ENCODE data around the gene ATP10D.

ATP10D gene

DNA sequence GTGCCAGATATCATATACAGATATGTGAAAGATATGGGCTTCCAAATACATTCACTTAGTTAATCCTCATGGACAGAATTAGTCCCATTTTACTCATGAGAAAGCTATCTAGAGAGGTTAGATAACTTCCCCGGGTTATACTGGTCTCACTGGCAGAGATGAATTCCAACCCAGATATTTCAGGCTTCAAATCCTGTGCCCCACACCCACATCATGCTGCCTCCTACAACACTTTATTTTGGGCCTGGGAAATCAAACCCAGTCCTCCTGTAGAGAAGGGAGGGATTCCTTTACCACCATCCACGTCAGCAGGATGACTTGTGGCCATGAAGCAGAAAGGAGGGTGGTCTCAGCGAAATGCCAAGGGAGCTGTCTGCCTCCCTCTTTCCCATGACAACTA lies 113.8 kb downstream of the ATP10D start:
- no peak for DNase-seq

DNA sequence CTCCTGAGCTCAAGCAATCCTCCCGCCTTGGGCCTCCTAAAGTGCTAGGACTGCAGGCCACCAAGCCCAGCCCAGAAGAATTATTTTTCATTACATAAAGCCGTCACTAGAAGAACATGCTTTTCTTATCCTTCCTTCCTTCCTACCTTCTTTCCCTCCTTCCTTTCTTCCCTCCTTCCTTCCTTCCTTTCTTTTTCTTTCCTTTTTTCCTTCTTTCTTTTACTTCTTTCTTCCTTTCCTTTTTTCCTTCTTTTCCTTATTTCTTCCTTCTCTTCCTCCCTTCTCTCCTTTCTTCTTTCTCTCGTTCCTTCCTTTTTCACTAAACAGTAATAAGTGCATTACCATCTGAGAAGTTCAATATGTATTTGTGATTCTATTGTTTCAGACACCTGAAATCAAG lies 121.4 kb downstream of the ATP10D start:
- no peak for DNase-seq

DNA sequence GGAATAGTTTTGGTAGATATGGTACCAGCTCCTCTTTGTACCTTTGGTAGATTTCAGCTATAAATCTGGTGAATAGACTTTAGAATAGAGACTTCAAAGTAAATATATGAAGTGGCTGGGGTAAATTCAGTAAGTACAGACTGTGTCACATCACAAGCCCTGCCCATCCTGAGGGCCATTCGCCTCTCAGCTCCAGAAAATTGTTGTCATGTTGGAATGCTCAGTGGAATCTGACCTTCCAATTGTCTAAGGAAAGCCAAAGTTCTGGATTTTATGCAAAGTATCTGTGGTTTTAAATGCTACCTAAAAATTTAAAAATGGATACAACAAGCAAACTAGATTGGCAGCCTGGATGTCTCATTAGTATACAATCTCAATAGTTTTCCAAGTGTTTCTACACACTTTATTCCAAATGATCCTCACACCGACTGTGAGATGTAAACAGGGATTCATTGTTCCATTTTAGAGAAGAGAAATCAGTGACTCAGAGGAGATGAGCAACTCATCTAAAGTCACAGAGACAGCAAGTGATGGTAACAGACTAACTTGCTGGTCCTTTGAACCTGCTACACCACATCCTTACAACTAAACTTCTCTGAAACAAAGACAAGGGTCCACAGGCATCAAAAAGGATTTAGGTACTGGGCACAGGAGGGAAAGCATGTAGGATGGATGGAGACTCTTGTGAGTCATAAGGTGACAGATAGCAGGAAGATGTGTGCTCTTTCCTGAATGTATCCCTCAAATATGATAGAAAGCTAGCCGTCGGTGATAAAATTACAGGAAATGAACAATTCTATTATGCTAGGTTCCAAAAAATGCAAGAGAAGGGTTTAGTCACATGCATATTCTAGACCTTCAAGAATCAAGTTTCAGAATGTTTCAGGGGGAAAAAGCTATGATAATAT lies 127.3 kb downstream of the ATP10D start:
- no peak for DNase-seq

DNA sequence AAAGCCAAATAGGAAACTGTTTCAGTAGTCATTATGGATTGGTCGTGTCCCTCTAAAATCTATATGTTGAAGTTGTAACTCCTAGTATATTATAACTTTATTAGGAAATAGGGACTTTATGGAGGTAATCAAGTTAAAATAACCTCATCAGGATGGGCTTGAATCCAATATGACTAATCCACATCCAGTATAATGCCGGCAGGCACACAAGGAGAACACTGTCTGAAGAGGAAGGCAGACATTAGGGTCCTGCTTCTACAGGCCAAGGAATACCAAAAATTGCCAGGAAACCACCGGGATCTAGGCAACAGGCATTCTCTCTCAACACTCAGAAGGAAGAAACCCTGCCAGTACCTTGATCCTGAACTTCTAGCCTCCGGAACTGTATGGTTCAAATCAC lies 130.3 kb downstream of the ATP10D start:
- DNase-seq: no peak

DNA sequence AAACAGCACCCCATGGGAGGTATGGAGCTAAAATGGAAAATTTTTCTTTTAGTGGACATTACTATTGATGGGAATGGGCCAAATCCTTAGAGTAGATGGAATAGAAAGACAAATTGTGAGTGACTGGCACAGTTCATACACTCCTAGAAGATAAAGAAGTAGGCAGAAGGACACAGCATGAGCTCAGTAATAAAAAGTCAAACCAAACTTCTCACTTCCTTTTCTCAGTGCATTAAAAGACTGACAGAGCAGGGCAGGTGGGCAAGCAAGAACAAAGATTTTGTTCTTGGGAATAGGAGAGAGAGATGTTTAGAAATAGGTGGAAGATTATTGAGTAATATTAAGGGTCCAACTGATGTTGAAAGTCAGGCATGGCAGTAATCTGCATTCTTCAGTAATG lies 132.5 kb downstream of the ATP10D start:
- DNase-seq: no peak

DNA sequence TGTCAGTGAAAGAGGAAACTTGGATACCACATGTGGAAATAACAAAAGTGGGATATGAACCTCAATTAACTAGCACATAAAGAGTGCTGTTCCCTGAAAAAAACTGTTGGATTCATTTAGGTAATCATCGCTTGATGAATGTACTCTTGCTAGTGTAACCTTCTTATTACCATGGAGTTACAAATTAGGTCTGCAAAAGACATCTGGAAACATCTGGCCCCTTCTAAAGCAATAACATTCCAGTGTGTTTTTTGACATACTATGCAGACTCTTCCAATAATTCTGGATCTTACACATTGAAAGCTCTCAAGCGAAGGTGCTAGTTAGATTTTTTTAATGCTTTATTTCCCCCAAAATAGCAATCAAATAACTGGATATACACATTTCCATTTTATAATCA lies 134.6 kb downstream of the ATP10D start:
- no peak for DNase-seq

DNA sequence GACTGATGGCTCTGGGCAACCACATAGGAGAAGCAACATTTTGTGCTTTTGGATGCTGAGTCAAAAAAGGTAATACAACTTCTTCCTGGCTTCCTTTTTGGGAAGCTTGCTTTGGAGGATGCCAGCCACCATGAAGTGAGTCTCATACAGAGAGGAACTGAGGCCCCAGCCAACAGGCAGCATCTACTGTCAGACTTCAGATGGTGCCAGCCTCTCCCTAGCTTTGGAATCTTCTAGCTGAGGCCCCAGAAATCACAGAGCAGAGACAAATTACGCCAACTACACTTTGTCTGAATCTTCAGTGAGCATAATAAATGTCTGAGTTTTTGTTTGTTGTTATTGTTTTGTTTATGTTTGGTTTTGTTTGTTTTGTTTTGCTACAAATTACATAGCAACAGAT lies 136.1 kb downstream of the ATP10D start:
- no peak for DNase-seq

DNA sequence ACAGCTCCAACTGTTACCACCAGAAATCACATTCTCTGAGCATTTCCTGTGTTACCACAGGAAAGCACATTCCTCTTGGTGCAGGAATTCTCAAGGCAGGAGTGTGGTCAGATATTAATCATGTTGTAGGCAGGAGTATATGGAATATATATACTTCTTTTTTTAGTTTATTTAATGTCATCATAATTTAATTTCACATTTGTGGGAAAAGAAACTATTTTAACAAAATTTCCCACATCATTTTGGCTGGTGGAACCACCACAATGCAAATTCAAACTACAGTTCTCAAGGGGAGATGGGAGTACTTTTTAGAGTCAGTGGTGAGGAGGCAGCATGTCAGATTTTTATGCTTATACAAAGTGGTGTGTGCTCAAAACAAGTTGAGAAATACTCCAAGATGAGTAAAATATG lies 139.0 kb downstream of the ATP10D start:
- DNase-seq: no peak

DNA sequence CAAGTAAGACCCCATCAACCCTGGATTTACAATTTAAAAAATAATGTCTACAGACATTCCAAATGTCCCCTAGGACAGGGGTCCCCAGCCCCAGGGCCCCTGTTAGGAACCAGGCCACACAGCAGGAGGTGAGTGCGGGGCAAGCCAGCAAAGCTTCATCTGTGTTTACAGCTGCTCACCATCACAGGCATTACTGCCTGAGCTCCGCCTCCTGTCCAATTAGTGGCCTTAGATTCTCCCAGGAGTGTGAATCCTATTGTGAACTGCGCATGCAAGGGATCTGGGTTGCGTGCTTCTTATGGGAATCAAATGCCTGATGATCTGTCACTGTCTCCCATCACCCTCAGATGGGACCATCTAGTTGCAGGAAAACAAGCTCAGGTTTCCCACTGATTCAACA lies 146.1 kb downstream of the ATP10D start:
- DNase-seq: no peak

DNA sequence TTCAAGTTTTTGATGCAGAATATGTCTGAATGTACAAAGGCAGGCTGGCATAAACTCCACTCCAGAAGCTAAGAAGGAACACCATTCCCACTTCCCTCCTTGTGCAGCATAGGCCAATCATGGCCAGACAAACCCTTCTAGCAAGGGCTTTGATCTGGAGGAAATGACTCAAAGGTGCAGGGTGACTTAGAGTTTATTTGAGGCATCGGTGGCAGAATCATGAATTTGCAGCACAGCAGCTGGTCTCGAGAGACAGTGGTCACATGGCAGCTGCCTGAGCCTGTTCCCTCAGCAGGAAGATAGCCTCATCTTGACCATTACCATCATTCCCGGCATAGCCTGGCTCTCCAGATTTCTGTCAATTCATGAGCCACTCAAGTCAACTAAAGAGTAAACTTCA lies 154.5 kb downstream of the ATP10D start:
- DNase-seq: no peak

DNA sequence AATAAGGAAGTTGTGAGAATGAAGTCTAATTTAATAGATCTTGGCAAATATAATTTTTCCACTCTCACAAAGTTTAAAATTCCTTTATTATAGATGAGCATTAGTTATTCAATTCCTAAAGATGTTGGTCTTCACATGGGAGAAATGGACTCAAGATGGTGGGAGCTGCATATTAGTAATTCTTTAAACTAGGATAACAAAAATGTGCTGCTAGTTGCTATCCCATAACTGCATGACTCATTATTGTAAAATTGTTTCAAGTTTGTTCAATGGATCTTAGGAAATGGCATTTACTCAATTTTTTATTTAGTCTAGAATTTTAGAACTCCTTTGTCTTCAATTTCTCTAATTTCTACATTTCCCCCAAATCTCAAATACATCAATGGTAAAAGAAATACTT lies 155.8 kb downstream of the ATP10D start:
- no peak for DNase-seq

DNA sequence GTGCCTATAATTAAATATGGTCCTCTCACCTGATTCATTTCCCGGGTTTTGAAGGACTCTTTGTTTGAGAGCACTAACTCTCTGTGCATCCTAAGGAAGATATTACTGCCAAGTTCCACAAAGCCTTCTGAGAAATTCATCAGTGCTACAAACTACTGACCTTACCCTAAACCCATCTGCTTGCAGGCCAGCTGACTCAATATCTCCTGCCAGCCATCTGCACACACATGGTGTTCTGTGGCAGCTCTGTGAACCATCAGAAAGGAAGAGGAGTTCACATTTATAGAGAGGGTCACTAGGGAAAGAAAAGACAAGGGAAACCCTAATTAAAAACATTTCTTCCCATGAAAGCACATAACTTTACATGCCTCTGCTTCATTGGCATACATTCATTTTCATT lies 156.7 kb downstream of the ATP10D start:
- DNase-seq: no peak

DNA sequence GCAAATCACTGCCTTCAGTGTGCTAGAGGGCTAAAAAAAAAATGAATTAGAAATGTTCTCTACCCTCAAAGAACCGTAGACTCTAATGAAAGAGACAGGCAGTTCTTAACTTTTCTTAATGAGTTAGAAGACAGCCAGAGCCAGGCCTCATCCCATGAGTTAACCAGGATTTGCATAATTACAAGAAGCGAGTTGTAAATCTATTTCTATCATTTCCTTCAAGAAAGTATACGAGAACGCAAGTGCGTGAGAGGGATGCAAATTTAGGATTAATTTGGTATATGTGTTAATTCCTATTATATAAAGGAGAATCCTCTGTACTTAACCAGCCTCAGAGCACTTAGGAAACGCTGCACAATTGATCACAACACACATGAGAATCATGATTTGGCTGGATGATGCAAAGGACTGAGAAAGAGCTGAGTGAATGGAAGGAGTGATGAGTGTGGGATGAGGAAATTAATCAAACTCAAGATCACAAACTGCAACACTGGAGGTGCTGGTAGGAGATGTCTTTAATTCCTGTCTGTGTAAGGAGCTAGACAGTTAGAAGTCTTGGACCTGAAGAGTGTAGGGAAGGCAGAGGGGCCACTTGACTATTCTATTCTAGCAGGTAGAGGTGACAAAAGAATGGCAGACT lies 157.2 kb downstream of the ATP10D start:
- no peak for DNase-seq
